CD4-positive, alpha-beta T cell treated with Interleukin-2 at 100 ng/mL for 4 hours (primary cell): ENCODE measurements around the gene PCBP2.
"Not testable (repeated sequence)": the region's sequence is repeated elsewhere in the genome, so short reads cannot be mapped to it uniquely, and the experiment has no call there.

Experiments
- DNase-seq: peaks from one replicate; pipeline ENCODE4 v3.0.0-alpha.2; 2020; ENCODE audit warnings: low spot score

The PCBP2 gene

DNA sequence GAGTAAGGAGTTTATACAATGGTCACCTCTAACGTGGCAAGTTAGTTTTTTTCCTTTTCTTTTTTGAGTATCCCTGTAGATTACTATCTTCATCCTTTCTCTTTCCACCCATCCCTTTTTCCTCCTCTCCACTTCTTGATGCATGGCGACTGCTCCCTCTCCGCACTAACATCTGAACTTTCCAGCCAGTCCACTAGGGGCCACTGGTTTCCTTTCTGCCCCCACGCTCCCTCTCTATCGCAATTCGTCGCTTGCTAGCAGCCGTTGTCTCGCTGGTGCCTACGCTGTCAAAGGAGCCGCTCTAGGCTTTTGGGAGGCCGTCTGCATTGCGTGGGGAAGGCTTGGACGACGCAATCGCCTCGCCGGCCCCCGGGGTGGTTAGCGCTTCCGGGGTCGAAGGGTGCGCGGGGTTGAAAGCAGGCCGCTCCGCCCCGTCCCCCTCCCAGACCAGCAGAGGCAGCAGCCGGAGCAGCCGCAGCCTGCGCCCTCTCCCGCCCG lies at the start of gene PCBP2:
Gene PCBP2, plus strand, starts transcription at position 442 of the 498 bp plus-strand sequence. CDS start 2,699 bp downstream, outside the sequence.
- DNase-seq = peak; percentile 99

DNA sequence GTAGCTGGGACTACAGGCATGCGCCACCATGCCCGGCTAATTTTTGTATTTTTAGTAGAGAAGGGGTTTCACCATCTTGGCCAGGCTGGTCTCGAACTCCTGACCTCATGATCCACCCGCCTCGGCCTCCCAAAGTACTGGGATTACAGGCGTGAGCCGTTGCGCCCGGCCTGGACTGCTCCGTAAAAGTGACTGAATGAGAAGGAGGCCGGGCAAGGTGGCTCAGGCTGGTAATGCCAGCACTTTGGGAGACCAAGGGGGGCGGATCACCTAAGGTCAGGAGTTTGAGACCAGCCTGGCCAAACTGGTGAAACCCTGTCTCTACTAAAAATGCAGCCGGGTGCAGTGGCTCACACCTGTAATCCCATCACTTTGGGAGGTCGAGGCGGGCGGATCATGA lies 49.6 kb upstream of the PCBP2 start:
- DNase-seq = not testable (repeated sequence)

DNA sequence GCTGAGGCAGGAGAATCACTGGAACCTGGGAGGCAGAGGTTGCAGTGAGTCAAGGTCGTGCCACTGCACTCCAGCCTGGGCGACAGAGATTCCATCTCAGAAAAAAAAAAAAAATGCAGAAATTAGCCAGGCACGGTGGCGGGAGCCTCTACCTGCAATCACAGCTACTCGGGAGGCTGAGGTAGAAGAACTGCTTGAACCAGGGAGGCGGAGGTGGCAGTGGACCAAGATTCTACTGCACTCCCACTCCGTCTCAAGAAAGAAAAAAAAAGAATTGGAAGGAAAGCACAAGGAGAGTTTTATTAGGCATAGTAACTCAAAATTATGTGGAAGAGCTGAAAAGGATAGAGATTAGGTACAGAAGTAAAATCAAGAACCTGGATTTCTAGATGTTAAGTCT lies 49.0 kb upstream of the PCBP2 start:
- no peak for DNase-seq

DNA sequence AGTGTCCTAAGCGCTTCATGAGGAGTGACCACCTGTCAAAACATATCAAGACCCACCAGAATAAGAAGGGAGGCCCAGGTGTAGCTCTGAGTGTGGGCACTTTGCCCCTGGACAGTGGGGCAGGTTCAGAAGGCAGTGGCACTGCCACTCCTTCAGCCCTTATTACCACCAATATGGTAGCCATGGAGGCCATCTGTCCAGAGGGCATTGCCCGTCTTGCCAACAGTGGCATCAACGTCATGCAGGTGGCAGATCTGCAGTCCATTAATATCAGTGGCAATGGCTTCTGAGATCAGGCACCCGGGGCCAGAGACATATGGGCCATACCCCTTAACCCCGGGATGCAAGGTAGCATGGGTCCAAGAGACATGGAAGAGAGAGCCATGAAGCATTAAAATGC lies 41.0 kb upstream of the PCBP2 start:
- DNase-seq = no peak

DNA sequence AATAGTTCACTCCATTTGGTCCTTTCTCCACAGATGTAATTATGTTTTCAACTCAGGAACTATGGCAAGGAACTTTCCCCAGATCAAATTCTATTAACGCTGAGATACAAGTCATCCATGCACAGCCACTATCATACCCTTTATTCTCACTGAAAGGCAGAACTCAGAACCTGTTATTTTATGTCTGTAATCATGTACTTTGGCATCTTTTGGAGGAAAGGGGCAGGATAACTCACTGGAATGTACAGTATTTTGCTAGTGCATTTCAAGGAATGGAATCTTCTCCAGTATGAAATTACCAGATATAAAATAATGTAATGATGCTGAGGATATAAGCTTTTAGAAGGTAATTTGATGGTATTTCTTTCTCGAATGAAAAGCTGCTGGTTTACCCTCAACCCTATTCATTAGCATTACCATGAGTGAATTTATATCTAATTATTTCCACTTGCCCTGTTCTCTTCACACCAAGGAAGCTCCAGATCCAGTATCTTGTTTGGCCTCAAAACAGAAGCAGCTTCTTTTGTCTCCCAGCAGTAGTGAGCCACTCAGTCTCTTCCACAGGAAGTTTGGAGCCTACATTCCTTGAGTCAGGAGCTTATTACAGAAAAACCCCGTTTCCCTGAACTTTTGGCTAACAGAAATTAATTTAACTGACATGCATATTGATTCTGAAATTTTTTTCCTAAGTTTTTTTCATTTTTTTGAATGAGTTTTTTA lies 38.3 kb upstream of the PCBP2 start:
- DNase-seq = no peak

DNA sequence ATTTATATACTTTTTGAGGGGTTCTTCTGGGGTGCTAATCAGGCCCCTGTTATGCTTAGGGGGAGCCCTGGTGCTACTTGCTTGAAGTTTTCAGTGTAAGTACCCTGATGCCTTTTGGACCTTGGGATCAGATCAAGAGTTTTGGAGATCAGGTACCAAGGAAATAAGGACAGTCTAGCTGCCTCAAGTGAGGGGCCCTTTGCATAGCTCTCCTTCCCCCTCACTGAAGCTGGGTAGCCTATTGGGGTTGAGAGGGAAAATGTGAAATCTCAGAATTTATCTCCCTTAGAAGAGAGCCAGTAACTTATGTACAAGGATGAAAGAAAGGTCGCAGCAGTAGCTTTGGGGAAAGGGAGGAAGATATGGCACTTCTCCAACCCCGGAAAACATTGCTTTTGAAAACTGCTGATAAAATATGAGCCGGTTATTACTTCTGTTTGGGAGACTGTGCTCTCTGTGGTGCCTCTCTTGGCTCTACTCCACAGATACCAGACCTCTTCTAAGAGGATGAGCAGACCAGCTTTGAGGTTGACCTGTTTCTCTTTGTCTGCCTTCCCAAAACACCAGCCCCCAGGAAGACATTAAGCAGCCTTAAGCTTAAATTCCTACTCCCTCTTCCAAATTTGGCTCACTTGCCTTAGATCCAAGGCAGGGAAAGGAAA lies 37.0 kb upstream of the PCBP2 start:
- DNase-seq = no peak

DNA sequence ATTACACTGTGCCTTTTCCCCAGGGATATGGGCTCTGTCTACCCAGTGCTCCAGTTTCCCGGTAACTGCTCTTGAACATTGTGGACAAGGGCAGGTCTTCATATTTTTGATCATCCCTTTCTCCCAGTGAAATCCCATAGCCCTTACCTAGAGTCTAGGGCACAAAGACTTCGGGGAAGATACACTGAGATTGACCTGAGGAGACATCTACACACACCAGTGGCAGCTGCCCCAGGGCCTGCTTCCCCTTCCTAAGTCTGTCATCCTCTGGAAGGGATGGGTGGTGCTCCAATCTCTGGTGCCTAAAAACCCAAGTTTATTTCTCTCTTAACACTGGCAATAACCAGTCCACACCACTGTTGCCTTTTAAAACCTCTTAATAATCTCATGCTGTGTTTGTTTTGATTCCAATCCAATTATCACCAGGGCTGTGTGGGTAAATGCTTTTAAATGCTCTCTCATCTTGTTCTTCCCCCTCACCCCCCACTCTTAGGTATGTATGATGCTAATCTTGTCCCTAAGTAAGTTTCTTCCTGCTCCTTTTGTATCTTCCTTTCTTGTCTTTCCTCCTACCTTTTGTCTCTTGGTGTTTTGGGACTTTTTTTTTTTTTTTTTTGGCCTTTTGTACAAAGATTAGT lies 36.0 kb upstream of the PCBP2 start:
- DNase-seq = not testable (repeated sequence)

DNA sequence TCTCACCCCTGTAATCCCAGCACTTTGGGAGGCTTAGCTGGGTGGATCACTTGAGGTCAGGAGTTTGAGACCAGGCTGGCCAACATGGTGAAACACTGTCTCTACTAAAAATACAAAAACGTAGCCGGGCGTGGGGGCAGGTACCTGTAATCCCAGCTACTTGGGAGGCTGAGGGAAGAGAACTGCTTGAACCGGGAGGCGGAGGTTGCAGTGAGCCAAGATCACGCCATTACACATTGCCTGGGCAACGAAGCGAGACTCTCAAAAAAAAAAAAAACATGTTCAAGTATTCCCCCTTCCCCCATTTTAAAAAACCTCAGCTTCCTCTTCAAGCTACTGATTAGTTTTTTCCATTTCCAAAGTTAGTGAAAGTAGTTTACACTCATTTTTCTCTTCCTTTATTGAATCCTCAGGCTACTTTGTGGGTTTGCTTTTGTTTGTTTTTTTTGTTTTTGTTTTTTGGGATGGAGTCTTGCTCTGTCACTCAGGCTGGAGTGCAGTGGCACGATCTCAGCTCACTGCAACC lies 34.5 kb upstream of the PCBP2 start:
- DNase-seq = not testable (repeated sequence)

DNA sequence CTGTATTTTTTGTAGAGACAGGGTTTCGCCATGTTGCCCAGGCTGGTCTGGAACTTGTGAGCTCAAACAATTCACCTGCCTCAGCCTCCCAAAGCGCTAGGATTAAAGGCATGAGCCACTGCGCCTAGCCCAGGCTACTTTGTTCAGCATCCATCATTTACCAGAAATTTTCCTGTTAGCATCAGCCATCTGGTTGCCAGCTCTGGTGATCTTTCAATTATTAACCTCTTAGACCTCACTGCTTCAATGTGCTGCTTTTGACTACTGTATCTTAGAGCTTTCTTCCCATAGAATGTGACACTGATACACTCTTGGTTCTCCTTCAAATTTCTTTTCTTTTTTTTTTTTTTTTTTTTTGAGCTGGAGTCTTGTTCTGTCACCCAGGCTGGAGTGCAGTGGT lies 33.7 kb upstream of the PCBP2 start:
- no peak for DNase-seq

DNA sequence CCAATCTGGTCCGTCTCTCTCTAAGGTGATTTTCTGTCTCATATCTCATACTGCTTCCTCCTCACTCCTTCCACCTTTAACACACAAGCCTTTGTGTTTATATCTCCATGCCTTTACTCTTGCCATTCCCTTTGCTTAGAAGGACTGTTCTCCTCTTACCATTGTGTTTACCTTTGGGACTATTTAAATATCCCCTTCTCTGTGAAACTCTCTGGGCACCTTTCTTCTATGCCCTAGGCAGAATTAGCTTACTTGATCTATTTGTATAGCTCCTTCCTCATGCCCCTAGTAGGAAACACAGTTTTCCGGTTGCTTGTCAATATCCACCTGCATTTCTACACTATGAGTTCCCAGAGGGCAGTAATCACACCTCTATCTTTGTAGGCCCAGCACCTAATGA lies 32.1 kb upstream of the PCBP2 start:
- DNase-seq = no peak

DNA sequence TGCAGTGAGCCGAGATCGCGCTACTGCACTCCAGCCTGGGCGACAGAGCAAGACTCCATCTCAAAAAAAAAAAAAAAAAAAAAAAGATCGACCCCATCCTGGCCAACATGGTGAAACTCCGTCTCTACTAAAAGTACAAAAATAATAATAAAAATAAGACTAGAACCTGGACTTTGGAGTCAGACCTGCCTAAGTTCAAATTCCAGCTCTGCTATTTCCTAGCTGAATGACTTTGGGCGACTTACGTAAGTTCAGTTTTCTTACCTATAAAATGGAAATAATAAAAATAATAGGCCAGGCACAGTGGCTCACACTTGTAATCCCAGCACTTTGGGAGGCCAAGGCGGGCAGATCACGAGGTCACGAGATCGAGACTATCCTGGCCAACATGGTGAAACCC lies 29.7 kb upstream of the PCBP2 start:
- not testable (repeated sequence) for DNase-seq

DNA sequence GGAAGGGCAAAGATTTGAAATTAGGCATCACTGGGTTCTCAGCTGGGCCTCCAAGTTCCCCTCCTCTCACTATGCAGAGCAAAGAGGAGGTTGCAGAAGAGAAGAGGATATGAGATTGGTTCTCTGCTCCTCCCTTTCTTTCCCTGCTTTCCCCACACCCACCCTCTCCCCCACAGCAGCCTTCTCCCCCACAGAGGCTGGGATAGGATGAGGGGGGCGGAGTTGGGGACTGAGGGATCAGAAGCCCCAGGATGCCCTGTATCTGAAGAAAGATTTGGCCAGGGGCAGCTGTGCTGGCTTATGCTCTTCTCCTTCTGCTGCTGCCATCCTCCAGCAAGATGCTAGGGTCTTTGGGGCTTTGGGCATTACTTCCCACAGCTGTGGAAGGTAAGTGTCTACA lies 28.3 kb upstream of the PCBP2 start, which contains the start of gene AMHR2:
Gene AMHR2, plus strand, starts transcription at position 259 of the 400 bp plus-strand sequence. Its CDS starts 80 bp downstream, at position 339.
- no peak for DNase-seq

DNA sequence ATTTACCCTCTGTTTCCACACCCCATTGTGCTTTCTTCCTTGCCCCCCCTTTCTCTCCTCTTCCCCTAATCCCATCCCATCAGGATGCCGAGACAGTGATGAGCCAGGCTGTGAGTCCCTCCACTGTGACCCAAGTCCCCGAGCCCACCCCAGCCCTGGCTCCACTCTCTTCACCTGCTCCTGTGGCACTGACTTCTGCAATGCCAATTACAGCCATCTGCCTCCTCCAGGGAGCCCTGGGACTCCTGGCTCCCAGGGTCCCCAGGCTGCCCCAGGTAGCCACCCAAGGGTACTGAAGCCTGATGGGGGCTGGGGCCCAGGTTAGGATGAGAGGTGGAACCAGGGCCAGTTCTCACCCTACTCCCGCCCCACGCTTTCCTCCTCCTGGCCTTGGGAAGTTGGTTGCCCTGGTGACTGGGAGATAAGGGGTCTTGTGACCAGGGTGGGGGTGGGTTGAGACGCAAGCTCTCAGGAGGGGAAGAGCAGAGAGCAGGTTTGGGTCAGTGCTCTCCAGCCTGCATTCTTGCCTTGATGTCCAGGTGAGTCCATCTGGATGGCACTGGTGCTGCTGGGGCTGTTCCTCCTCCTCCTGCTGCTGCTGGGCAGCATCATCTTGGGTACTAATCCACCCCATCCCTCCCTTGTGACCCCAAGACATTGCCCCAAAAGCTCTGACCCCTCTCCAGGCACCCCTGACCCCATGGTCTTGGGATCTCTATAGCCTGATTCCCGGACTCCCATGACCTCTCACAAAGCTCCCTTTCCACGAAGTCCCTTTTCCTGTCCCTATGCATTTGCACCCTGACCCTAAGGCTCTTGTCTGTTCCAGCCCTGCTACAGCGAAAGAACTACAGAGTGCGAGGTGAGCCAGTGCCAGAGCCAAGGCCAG lies 27.0 kb upstream of the PCBP2 start:
- DNase-seq = no peak

DNA sequence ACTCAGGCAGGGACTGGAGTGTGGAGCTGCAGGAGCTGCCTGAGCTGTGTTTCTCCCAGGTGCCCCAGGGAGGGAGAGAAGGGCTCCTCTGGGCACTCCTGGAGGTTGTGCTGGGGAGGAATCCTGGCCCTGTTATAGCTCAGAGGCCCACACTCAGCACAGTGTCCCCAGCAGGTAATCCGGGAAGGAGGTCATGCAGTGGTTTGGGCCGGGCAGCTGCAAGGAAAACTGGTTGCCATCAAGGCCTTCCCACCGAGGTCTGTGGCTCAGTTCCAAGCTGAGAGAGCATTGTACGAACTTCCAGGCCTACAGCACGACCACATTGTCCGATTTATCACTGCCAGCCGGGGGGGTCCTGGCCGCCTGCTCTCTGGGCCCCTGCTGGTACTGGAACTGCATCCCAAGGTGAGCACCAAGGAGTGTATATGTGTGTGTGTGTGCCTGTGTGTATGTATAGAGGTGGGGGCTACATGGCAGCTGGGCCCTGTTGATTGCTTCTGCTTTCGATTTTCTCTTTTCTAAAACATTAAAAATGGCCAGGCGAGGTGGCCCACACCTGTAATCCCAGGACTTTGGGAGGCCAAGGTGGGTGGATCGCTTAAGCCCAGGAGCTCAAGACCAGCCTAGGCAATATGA lies 26.3 kb upstream of the PCBP2 start:
- DNase-seq = no peak

DNA sequence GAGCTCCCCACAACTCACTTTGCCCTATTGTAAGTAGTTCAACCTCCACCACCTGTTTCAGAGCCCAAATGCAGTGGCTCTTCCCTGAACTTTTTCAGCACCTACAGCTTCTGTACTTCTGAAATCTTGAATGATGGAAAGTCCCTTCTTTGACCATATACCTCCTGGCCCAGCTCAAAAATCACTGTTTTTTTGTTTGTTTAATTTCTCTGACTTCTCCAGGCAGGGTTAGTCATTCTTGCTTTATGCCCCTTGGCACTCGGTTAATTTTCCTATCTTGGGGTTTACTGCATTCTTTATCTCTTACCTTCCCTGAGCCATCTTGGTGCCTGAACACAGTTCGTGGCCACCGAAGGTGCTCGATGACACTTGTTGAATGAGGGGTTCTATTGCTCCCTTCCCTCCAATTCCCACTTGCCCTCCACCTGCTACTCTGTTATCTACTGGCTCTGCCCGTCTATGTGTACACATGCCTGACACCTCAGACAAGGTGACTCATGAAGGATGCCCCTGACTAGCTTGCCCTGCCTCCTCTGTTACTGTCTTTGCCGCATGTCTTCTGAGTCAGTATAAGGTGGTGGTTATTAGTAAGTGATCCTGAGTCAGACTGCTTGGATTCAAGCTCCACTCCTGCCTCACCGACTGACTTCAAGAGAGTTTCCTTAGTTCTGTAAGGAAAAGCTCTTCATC lies 23.9 kb upstream of the PCBP2 start:
- peak; percentile 46 for DNase-seq

DNA sequence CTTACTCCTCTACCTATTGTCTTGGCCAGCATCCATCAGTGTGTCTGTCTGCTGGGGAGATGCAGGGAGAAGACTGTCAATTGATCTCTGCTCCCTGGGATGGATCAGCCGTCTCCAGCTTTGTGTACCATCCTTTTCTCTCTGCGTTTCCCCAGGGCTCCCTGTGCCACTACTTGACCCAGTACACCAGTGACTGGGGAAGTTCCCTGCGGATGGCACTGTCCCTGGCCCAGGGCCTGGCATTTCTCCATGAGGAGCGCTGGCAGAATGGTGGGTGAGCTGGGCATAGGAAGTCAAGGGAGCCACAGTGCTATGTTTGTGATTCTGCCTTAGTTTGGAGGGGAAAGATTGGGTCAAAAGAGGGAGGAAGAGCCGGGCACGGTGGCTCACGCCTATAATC lies 23.2 kb upstream of the PCBP2 start:
- no peak for DNase-seq

DNA sequence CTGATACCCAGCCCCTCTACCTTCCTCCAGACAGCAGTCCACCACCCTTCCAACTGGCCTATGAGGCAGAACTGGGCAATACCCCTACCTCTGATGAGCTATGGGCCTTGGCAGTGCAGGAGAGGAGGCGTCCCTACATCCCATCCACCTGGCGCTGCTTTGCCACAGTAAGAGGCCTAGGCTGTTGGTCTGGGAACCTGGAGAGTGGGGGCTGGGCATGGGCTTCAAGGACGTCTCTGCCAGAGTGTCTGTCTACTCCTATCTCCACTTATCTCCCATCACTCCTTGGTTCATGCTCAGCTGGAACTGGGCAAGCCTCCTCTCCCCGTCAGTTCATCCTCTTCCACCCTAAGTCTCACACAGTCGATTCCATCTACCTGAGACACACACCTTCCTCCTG lies 21.8 kb upstream of the PCBP2 start:
- DNase-seq = no peak

DNA sequence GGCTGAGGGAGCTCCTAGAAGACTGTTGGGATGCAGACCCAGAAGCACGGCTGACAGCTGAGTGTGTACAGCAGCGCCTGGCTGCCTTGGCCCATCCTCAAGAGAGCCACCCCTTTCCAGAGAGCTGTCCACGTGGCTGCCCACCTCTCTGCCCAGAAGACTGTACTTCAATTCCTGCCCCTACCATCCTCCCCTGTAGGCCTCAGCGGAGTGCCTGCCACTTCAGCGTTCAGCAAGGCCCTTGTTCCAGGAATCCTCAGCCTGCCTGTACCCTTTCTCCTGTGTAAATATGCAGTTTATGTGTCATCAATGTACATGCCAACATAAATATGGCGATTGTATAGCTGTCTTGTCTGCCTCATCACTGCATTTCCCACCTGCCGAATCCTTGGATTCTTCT lies 20.7 kb upstream of the PCBP2 start:
- no peak for DNase-seq

DNA sequence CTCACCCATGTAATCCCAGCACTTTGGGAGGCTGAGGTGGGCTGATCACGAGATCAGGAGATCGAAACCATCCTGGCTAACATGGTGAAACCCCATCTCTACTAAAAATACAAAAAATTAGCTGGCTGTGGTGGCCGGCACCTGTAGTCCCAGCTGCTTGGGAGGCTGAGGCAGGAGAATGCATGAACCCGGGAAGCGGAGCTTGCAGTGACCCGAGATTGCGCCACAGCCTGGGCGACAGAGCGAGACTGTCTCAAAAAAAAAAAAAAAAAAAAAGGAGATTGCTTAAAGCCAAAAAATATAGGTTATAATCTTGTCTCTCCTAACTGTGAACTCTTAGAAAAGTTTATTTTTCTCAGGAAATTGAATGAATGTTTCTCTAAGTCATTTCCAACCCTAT lies 16.6 kb upstream of the PCBP2 start:
- not testable (repeated sequence) for DNase-seq

DNA sequence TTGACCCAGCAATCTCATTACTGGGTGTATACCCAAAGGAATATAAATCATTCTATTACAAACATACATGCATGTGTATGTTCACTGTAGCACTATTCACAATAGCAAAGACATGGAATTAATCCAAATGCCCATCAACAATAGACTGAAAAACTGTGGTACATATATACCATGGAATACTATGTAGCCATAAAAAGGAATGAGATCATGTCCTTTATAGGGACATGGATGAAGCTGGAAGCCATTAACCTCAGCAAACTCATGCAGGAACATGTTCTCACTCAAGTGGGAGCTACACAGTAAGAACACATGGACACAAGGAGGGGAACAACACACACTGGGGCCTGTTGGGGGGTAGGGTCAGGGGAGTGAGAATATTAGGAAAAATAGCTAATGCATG lies 12.3 kb upstream of the PCBP2 start:
- DNase-seq = not testable (repeated sequence)
